K562 (cell line): ENCODE data around the gene DHRS13. TPM values are rescaled to one million over a fixed set of nuclear protein-coding genes. Genes with fewer than 3 reads are reported as not detected.

Source experiments
- DDX20 ChIP-seq: fragments of 450-650 bp; IDR thresholded peaks from 2 replicates; pipeline ENCODE4 v1.6.1; 2016; ENCODE audit warnings: missing genetic modification characterization, low read depth, mild to moderate bottlenecking, missing compliant biosample characterization, moderate library complexity
- GTF2F1 ChIP-seq: IDR thresholded peaks from 2 replicates; pipeline ENCODE4 v1.6.1; 2011; ENCODE audit warnings: low read depth, low read length, improper control_type of control experiment
- RBM15 ChIP-seq: fragments of 200-400 bp; formaldehyde crosslinking; IDR thresholded peaks from 2 replicates; pipeline ENCODE4 v1.6.1; 2018; ENCODE audit warnings: mild to moderate bottlenecking, low read length, moderate library complexity; ENCODE audit not compliant: insufficient read depth
- SRSF9 ChIP-seq: fragments of 200-400 bp; formaldehyde crosslinking; IDR thresholded peaks from 2 replicates; pipeline ENCODE4 v1.6.1; 2017; ENCODE audit warnings: low read depth, low read length, borderline replicate concordance
- TEAD2 ChIP-seq: fragments of 450-650 bp; IDR thresholded peaks from 2 replicates; pipeline ENCODE4 v1.6.1; 2016; ENCODE audit warnings: missing genetic modification characterization, control low read depth, missing compliant biosample characterization
- ZNF699 ChIP-seq: fragments of 250-450 bp; sonication (Bioruptor Pico); IDR thresholded peaks from 2 replicates; pipeline ENCODE4 v1.8.0; 2021; ENCODE audit warnings: mild to moderate bottlenecking, moderate library complexity; ENCODE audit not compliant: insufficient replicate concordance
- polyA plus RNA-seq, 8 experiments: library from polyadenylated mRNA; depleted of rRNA in 4 of 8; stranded (reverse) in 5 of 8; unstranded in 3 of 8; fragments of >200 nt; fragmentation: Nextera tagmentation in 2 of 8; fragmentation: Illumina TruSeq in 1 of 8; extraction: Ambion mirVana in 2 of 8; extraction: Trizol in 1 of 8; gene quantifications; 2 replicates each; pipeline versions ENCODE4 v1.2.1 to v1.2.3, GENCODE V29; 2011 to 2014; ENCODE audit warnings: inconsistent platforms in 1 of 8, missing spikeins in 1 of 8
- total RNA-seq, 7 experiments: library from RNA; depleted of rRNA in 6 of 7; stranded (reverse); fragments of >200 nt in 6 of 7; fragmentation: Illumina TruSeq in 2 of 7; extraction: Trizol in 2 of 7; gene quantifications; 2 replicates each; pipeline versions ENCODE4 v1.2.1 to v1.2.3, GENCODE V29; 2011 to 2021; ENCODE audit warnings: low replicate concordance in 1 of 7
- TF ChIP-seq, protein P1 (sequence below): fragments of 200-600 bp; sonication (generic); IDR thresholded peaks from one replicate; pipeline ENCODE4 v1.6.1; 2012; ENCODE audit warnings: mild to moderate bottlenecking, low read depth, low read length, inconsistent platforms
- TF ChIP-seq, protein P2 (sequence below): fragments of 450-650 bp; IDR thresholded peaks from one replicate; pipeline ENCODE4 v1.6.1; 2018; ENCODE audit warnings: mild to moderate bottlenecking, moderate library complexity; ENCODE audit not compliant: partially characterized antibody
- TF ChIP-seq, protein P3 (sequence below): fragments of 450-650 bp; IDR thresholded peaks from 2 replicates; pipeline ENCODE4 v1.6.1; 2017; ENCODE audit warnings: antibody characterized with exemption, mild to moderate bottlenecking

Gene DHRS13
- total and polyA plus RNA-seq, 9 of the 15 experiments (the other 6 are each of a cell fraction or from before 2014, with no cell fraction given), result 0.32 to 52.3 (median 34.3) TPM; not detected in 1

DNA sequence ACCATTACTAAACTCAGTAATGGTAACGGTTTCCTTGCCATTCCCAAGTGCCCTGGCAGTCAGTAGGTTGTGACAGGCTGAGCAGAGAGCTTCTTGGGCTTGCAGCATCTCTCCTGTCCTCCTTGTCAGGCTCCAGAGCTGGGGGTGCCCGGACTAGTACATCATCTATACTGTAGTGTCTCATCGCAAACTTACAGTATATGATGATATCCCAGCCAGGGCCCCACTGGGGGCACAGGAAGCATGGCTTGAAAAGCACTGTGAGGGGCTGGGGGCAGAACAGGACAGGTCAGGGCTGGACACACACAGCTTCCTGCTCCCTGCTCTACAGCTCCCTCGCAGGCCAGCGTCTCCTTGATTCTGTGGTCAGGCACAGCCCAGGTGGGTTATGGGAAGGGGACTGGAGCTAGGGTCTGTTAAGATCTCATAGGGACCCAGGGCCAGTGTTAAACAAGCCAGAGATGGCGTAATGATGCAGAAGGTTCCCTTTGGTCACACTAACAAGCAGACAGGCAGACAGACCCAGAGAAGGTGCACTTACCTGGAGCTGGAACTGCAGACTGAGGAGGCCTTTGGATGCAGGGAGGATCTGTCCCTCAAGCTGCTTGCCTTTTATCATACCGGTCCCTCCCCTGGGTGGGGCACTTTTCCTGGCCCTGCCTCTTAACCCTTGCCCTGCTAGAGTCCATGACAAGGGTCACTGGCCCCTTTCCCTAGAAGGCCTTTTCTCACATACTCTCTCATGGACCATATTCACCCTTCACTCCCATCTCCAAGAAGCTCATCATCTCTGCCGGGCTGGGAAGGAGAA lies 41.3 kb downstream of the DHRS13 start (continued):
- TF ChIP-seq, protein P1, sequence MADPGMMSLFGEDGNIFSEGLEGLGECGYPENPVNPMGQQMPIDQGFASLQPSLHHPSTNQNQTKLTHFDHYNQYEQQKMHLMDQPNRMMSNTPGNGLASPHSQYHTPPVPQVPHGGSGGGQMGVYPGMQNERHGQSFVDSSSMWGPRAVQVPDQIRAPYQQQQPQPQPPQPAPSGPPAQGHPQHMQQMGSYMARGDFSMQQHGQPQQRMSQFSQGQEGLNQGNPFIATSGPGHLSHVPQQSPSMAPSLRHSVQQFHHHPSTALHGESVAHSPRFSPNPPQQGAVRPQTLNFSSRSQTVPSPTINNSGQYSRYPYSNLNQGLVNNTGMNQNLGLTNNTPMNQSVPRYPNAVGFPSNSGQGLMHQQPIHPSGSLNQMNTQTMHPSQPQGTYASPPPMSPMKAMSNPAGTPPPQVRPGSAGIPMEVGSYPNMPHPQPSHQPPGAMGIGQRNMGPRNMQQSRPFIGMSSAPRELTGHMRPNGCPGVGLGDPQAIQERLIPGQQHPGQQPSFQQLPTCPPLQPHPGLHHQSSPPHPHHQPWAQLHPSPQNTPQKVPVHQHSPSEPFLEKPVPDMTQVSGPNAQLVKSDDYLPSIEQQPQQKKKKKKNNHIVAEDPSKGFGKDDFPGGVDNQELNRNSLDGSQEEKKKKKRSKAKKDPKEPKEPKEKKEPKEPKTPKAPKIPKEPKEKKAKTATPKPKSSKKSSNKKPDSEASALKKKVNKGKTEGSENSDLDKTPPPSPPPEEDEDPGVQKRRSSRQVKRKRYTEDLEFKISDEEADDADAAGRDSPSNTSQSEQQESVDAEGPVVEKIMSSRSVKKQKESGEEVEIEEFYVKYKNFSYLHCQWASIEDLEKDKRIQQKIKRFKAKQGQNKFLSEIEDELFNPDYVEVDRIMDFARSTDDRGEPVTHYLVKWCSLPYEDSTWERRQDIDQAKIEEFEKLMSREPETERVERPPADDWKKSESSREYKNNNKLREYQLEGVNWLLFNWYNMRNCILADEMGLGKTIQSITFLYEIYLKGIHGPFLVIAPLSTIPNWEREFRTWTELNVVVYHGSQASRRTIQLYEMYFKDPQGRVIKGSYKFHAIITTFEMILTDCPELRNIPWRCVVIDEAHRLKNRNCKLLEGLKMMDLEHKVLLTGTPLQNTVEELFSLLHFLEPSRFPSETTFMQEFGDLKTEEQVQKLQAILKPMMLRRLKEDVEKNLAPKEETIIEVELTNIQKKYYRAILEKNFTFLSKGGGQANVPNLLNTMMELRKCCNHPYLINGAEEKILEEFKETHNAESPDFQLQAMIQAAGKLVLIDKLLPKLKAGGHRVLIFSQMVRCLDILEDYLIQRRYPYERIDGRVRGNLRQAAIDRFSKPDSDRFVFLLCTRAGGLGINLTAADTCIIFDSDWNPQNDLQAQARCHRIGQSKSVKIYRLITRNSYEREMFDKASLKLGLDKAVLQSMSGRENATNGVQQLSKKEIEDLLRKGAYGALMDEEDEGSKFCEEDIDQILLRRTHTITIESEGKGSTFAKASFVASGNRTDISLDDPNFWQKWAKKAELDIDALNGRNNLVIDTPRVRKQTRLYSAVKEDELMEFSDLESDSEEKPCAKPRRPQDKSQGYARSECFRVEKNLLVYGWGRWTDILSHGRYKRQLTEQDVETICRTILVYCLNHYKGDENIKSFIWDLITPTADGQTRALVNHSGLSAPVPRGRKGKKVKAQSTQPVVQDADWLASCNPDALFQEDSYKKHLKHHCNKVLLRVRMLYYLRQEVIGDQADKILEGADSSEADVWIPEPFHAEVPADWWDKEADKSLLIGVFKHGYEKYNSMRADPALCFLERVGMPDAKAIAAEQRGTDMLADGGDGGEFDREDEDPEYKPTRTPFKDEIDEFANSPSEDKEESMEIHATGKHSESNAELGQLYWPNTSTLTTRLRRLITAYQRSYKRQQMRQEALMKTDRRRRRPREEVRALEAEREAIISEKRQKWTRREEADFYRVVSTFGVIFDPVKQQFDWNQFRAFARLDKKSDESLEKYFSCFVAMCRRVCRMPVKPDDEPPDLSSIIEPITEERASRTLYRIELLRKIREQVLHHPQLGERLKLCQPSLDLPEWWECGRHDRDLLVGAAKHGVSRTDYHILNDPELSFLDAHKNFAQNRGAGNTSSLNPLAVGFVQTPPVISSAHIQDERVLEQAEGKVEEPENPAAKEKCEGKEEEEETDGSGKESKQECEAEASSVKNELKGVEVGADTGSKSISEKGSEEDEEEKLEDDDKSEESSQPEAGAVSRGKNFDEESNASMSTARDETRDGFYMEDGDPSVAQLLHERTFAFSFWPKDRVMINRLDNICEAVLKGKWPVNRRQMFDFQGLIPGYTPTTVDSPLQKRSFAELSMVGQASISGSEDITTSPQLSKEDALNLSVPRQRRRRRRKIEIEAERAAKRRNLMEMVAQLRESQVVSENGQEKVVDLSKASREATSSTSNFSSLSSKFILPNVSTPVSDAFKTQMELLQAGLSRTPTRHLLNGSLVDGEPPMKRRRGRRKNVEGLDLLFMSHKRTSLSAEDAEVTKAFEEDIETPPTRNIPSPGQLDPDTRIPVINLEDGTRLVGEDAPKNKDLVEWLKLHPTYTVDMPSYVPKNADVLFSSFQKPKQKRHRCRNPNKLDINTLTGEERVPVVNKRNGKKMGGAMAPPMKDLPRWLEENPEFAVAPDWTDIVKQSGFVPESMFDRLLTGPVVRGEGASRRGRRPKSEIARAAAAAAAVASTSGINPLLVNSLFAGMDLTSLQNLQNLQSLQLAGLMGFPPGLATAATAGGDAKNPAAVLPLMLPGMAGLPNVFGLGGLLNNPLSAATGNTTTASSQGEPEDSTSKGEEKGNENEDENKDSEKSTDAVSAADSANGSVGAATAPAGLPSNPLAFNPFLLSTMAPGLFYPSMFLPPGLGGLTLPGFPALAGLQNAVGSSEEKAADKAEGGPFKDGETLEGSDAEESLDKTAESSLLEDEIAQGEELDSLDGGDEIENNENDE, result no peak
- TF ChIP-seq, protein P2, sequence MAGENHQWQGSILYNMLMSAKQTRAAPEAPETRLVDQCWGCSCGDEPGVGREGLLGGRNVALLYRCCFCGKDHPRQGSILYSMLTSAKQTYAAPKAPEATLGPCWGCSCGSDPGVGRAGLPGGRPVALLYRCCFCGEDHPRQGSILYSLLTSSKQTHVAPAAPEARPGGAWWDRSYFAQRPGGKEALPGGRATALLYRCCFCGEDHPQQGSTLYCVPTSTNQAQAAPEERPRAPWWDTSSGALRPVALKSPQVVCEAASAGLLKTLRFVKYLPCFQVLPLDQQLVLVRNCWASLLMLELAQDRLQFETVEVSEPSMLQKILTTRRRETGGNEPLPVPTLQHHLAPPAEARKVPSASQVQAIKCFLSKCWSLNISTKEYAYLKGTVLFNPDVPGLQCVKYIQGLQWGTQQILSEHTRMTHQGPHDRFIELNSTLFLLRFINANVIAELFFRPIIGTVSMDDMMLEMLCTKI, result no peak
- TF ChIP-seq SRSF9, result no peak
- no peak for TF ChIP-seq RBM15
- TF ChIP-seq, protein P3, sequence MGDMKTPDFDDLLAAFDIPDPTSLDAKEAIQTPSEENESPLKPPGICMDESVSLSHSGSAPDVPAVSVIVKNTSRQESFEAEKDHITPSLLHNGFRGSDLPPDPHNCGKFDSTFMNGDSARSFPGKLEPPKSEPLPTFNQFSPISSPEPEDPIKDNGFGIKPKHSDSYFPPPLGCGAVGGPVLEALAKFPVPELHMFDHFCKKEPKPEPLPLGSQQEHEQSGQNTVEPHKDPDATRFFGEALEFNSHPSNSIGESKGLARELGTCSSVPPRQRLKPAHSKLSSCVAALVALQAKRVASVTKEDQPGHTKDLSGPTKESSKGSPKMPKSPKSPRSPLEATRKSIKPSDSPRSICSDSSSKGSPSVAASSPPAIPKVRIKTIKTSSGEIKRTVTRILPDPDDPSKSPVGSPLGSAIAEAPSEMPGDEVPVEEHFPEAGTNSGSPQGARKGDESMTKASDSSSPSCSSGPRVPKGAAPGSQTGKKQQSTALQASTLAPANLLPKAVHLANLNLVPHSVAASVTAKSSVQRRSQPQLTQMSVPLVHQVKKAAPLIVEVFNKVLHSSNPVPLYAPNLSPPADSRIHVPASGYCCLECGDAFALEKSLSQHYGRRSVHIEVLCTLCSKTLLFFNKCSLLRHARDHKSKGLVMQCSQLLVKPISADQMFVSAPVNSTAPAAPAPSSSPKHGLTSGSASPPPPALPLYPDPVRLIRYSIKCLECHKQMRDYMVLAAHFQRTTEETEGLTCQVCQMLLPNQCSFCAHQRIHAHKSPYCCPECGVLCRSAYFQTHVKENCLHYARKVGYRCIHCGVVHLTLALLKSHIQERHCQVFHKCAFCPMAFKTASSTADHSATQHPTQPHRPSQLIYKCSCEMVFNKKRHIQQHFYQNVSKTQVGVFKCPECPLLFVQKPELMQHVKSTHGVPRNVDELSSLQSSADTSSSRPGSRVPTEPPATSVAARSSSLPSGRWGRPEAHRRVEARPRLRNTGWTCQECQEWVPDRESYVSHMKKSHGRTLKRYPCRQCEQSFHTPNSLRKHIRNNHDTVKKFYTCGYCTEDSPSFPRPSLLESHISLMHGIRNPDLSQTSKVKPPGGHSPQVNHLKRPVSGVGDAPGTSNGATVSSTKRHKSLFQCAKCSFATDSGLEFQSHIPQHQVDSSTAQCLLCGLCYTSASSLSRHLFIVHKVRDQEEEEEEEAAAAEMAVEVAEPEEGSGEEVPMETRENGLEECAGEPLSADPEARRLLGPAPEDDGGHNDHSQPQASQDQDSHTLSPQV, result peak; percentile 74
- TF ChIP-seq DDX20 (tag), result no peak
- TF ChIP-seq ZNF699 (CRISPR knock-in tag), result no peak
- no peak for TF ChIP-seq TEAD2
- peak; percentile 75; the same call in 1 of the 2 replicates for TF ChIP-seq GTF2F1
